ENCODE results near the gene EXO1.

- no peak for TF ChIP-seq CTCF (conservative IDR thresholded peaks at IDR 0.05; ENCODE audit: low read length)
- TF ChIP-seq EZH2phosphoT487 (IDR thresholded peaks at IDR 0.05; ENCODE audit: borderline replicate concordance): no peak
Observed at GRCh38 chr1:241900381-241900780, 52.4 kb downstream of the EXO1 start.

Data from Loucy (cell line).